HepG2 (cell line): ENCODE results near the gene KRTCAP2. TPM values are rescaled to one million over a fixed set of nuclear protein-coding genes. Genes with fewer than 3 reads are reported as not detected.

Experiments
- ATAC-seq: fragments of 200-7000 bp; cut with Tn5 transposase; 3 replicates; pipeline ENCODE4 v1.9.1; 2020; ENCODE audit warnings: mild to moderate bottlenecking, moderate library complexity
- Bru-seq: library from RNA; stranded (reverse); fragments of 400-500 nt; gene quantifications from one replicate; lab custom pipeline; 2021; lab: Mats Ljungman, UMichigan
- BruChase-seq, 2 experiments: library from RNA; stranded (reverse); fragments of 400-500 nt; gene quantifications; one replicate each; lab custom pipeline; 2021; lab: Mats Ljungman, UMichigan
- BruUV-seq: library from RNA; stranded (reverse); fragments of 400-500 nt; replicated peaks from 2 replicates; lab custom pipeline; 2021; lab: Mats Ljungman, UMichigan
- CTCF ChIA-PET: fragments of 300-600 bp; formaldehyde crosslinking; extraction: SDS; loops from one replicate; lab custom pipeline; 2021; ENCODE audit warnings: low total read pairs, inconsistent platforms, low intra/inter-chr PET ratio; lab: Yijun Ruan, JAX
- POLR2A ChIA-PET: fragments of 350-600 bp; sonication (Branson Sonifier 250); formaldehyde crosslinking; loops from one replicate; lab custom pipeline; 2020; ENCODE audit warnings: antibody characterized with exemption, inconsistent platforms; lab: Yijun Ruan, JAX
- DNase-seq: peaks from one replicate; pipeline ENCODE4 v3.0.0-alpha.2; 2015; ENCODE audit warnings: low spot score
- FAIRE-seq: peaks from 3 replicates; lab custom pipeline; 2011; peaks lifted over from hg19 to GRCh38; lab: Jason Lieb, UNC
- H2AFZ ChIP-seq: one replicate; pipeline ENCODE4 v1.6.1; 2011; ENCODE audit warnings: low read length, inconsistent platforms
- H3K27ac ChIP-seq: fragments of 300-600 bp; 3 replicates; pipeline ENCODE4 v1.8.0; 2011; ENCODE audit warnings: mixed run types, mild to moderate bottlenecking, mixed read lengths, low read length, inconsistent platforms; ENCODE audit not compliant: insufficient read depth; ENCODE audit errors: extremely low read length
- H3K27me3 ChIP-seq, 2 experiments: fragments of 200-600 bp in 1 of 2; 2 replicates in 1 of 2; 3 replicates in 1 of 2; pipeline versions ENCODE4 v1.6.0 to v1.8.0; 2011; ENCODE audit warnings: low read length in 2 of 2, mild to moderate bottlenecking in 2 of 2, moderate library complexity in 2 of 2, inconsistent platforms in 1 of 2; ENCODE audit not compliant: insufficient read depth in 2 of 2, control insufficient read depth in 1 of 2
- H3K36me3 ChIP-seq, 2 experiments: fragments of 200-600 bp in 1 of 2; replicated peaks in 1 of 2; 2 replicates in 1 of 2; 3 replicates in 1 of 2; pipeline versions ENCODE4 v1.5.1 to v1.8.0; 2011; ENCODE audit warnings: low read length in 2 of 2, inconsistent platforms in 1 of 2; ENCODE audit not compliant: insufficient read depth in 2 of 2, control insufficient read depth in 1 of 2
- H3K4me1 ChIP-seq: 2 replicates; pipeline ENCODE4 v1.5.1; 2012; ENCODE audit warnings: low read length, inconsistent platforms; ENCODE audit not compliant: insufficient read depth
- H3K4me2 ChIP-seq: 2 replicates; pipeline ENCODE4 v1.6.0; 2011; ENCODE audit warnings: low read depth, low read length, inconsistent platforms
- H3K4me3 ChIP-seq, 3 experiments: fragments of 200-600 bp in 1 of 3; sonication (generic), shearing (Covaris generic) in 1 of 3; replicated peaks in 1 of 3; 2 replicates each; pipeline ENCODE4 v1.5.1; 2011 to 2016; ENCODE audit warnings: low read length in 3 of 3, inconsistent platforms in 2 of 3, low read depth in 2 of 3, mild to moderate bottlenecking in 2 of 3, control low read depth in 1 of 3, mixed read lengths in 1 of 3; ENCODE audit not compliant: insufficient read depth in 1 of 3
- H3K79me2 ChIP-seq: one replicate; pipeline ENCODE4 v1.6.1; 2011; ENCODE audit warnings: low read length, inconsistent platforms; ENCODE audit not compliant: insufficient read depth
- H3K9ac ChIP-seq: 2 replicates; pipeline ENCODE4 v1.6.0; 2011; ENCODE audit warnings: mild to moderate bottlenecking, low read depth, low read length, inconsistent platforms; ENCODE audit not compliant: insufficient read depth
- H3K9me3 ChIP-seq: 2 replicates; pipeline ENCODE4 v1.5.1; 2012; ENCODE audit warnings: mild to moderate bottlenecking, low read length
- H4K20me1 ChIP-seq: 2 replicates; pipeline ENCODE4 v1.6.0; 2011; ENCODE audit warnings: inconsistent platforms, mild to moderate bottlenecking, low read length, moderate library complexity; ENCODE audit not compliant: insufficient read depth
- BORCS8-MEF2B ChIP-seq: sonication (generic); formaldehyde crosslinking; IDR thresholded peaks from 2 replicates; pipeline ENCODE4 v1.8.0; 2022; ENCODE audit warnings: mild to moderate bottlenecking, missing genetic modification reagents
- ZFP90 ChIP-seq: sonication (generic); formaldehyde crosslinking; IDR thresholded peaks from 2 replicates; pipeline ENCODE4 v1.8.0; 2022; ENCODE audit warnings: missing genetic modification reagents, mild to moderate bottlenecking, inconsistent platforms, borderline replicate concordance
- ZNF235 ChIP-seq: sonication (generic); formaldehyde crosslinking; IDR thresholded peaks from 2 replicates; pipeline ENCODE4 v1.8.1; 2023; ENCODE audit warnings: mild to moderate bottlenecking, missing genetic modification reagents, borderline replicate concordance
- ZNF274 ChIP-seq: sonication (generic); formaldehyde crosslinking; IDR thresholded peaks from 2 replicates; pipeline ENCODE4 v1.5.1; 2020; ENCODE audit warnings: mild to moderate bottlenecking, missing genetic modification reagents
- ZSCAN22 ChIP-seq: sonication (generic); formaldehyde crosslinking; IDR thresholded peaks from 2 replicates; pipeline ENCODE4 v1.4.0; 2020; ENCODE audit warnings: mild to moderate bottlenecking, missing genetic modification reagents
- WGBS: methylation state at CpG from one replicate; pipeline ENCODE4 v1.1.6; 2017; ENCODE audit warnings: low lambda C conversion rate; 5-methylcytosine and 5-hydroxymethylcytosine counted together
- in situ Hi-C: cut with HindIII; loops from 2 replicates; pipeline ENCODE4 v1.10.0; 2017; ENCODE audit warnings: low pct_unique_long_range_greater_than_20kb; ENCODE audit not compliant: extremely low pct_ligation_motif_present
- intact Hi-C: fragments of 100-400 bp; cut with micrococcal nuclease; formaldehyde crosslinking; loops from one replicate; pipeline ENCODE4 v1.10.0; 2022; ENCODE audit not compliant: unreplicated experiment
- long read RNA-seq, 2 experiments: library from RNA in 1 of 2; library from polyadenylated mRNA in 1 of 2; stranded (forward) in 1 of 2; unstranded in 1 of 2; transcript quantifications; one replicate each; pipeline ENCODE4 v2.0.0, GENCODE V29; 2019 to 2022
- polyA minus RNA-seq, 3 experiments: library from RNA; depleted of rRNA, polyadenylated mRNA; stranded (reverse); fragments of >200 nt; gene quantifications; 2 replicates each; pipeline ENCODE4 v1.2.3, GENCODE V29; 2011; ENCODE audit warnings: low replicate concordance in 1 of 3
- polyA plus RNA-seq, 8 experiments: library from polyadenylated mRNA; depleted of rRNA in 3 of 8; stranded (reverse) in 7 of 8; unstranded in 1 of 8; fragments of >200 nt; fragmentation: Illumina TruSeq in 4 of 8; extraction: Trizol in 4 of 8; gene quantifications; 2 replicates each; pipeline versions ENCODE4 v1.2.1 to v1.2.3, GENCODE V29; 2011 to 2016; ENCODE audit warnings: low read depth in 4 of 8, missing spikeins in 1 of 8, mixed read lengths in 1 of 8; ENCODE audit not compliant: insufficient read depth in 1 of 8
- total RNA-seq, 5 experiments: library from RNA; depleted of rRNA; stranded (reverse); fragments of >200 nt; fragmentation: Illumina TruSeq; extraction: Trizol; gene quantifications; 2 replicates each; pipeline ENCODE4 v1.2.3, GENCODE V29; 2016; ENCODE audit warnings: low read depth in 1 of 5
- TF ChIP-seq, protein P1 (sequence below): sonication (generic); formaldehyde crosslinking; IDR thresholded peaks from 2 replicates; pipeline ENCODE4 v1.9.0; 2021; ENCODE audit warnings: mild to moderate bottlenecking, missing genetic modification reagents
- TF ChIP-seq, protein P2 (sequence below): sonication (generic); formaldehyde crosslinking; IDR thresholded peaks from 2 replicates; pipeline ENCODE4 v1.9.0; 2021; ENCODE audit warnings: missing genetic modification reagents, mild to moderate bottlenecking, borderline replicate concordance

Gene KRTCAP2
- total RNA-seq (2016; rRNA removed; fragmentation: Illumina TruSeq; extraction: Trizol) (48.5 and 79.4 TPM in 2 replicates), polyA plus RNA-seq (2011; rRNA removed) (77.3 and 89.3 TPM in 2 replicates), polyA minus RNA-seq (2011; rRNA and poly(A)+ RNA removed; ENCODE audit: low replicate concordance) (182 and 884 TPM in 2 replicates), Bru-seq, nascent RNA (percentile 64 among the genes with signal in this experiment), BruChase-seq, experiment 1, labeled RNA remaining after a 6-hour chase (percentile 83 among the genes with signal in this experiment), BruChase-seq, experiment 2, labeled RNA remaining after a 2-hour chase (percentile 73 among the genes with signal in this experiment)
- total RNA-seq (2016; cell fraction: cytosol; rRNA removed; fragmentation: Illumina TruSeq; extraction: Trizol; ENCODE audit: low read depth): 40.0 and 49.4 TPM in 2 replicates
- total RNA-seq (2016; cell fraction: insoluble cytoplasmic fraction; rRNA removed; fragmentation: Illumina TruSeq; extraction: Trizol): 40.7 and 78.5 TPM in 2 replicates
- total RNA-seq (2016; cell fraction: membrane; rRNA removed; fragmentation: Illumina TruSeq; extraction: Trizol): 33.6 and 41.0 TPM in 2 replicates
- 50.0 and 52.6 TPM in 2 replicates for total RNA-seq (2016; cell fraction: nucleus; rRNA removed; fragmentation: Illumina TruSeq; extraction: Trizol)
- polyA plus RNA-seq (2011; cell fraction: cytosol; rRNA removed): 125 and 155 TPM in 2 replicates
- 119 and 133 TPM in 2 replicates for polyA plus RNA-seq (2011; cell fraction: nucleus; rRNA removed)
- 73.3 and 73.7 TPM in 2 replicates for polyA plus RNA-seq (2012)
- 64.6 and 72.6 TPM in 2 replicates for polyA plus RNA-seq (2016; cell fraction: cytosol; fragmentation: Illumina TruSeq; extraction: Trizol; ENCODE audit: low read depth)
- 47.5 and 61.4 TPM in 2 replicates for polyA plus RNA-seq (2016; cell fraction: insoluble cytoplasmic fraction; fragmentation: Illumina TruSeq; extraction: Trizol; ENCODE audit: low read depth)
- polyA plus RNA-seq (2016; cell fraction: membrane; fragmentation: Illumina TruSeq; extraction: Trizol; ENCODE audit: low read depth): 49.4 and 56.2 TPM in 2 replicates
- 120 and 121 TPM in 2 replicates for polyA plus RNA-seq (2016; cell fraction: nucleus; fragmentation: Illumina TruSeq; extraction: Trizol; ENCODE audit: insufficient read depth, low read depth)
- polyA minus RNA-seq (2011; cell fraction: cytosol; rRNA and poly(A)+ RNA removed): 27.3 and 38.2 TPM in 2 replicates
- polyA minus RNA-seq (2011; cell fraction: nucleus; rRNA and poly(A)+ RNA removed): 22.9 and 23.5 TPM in 2 replicates
- long read RNA-seq, experiment 1, transcript KRTCAP2-206 (4 exons, 785 nt): minor isoform, 24 of 102 reads
- long read RNA-seq, experiment 1, transcript KRTCAP2-201 (5 exons, 552 nt): major isoform, 63 of 102 reads
- long read RNA-seq, experiment 1, partial matches to known transcripts: 3 of 102 reads
- long read RNA-seq, experiment 1, other reads (novel, unspliced or antisense): 11 of 102 reads
- long read RNA-seq, experiment 2, transcript KRTCAP2-201 (5 exons, 552 nt): major isoform, 60 of 116 reads
- long read RNA-seq, experiment 2, transcript KRTCAP2-206 (4 exons, 785 nt): minor isoform, 44 of 116 reads
- long read RNA-seq, experiment 2, partial matches to known transcripts: 4 of 116 reads
- long read RNA-seq, experiment 2, other reads (novel, unspliced or antisense): 7 of 116 reads

DNA sequence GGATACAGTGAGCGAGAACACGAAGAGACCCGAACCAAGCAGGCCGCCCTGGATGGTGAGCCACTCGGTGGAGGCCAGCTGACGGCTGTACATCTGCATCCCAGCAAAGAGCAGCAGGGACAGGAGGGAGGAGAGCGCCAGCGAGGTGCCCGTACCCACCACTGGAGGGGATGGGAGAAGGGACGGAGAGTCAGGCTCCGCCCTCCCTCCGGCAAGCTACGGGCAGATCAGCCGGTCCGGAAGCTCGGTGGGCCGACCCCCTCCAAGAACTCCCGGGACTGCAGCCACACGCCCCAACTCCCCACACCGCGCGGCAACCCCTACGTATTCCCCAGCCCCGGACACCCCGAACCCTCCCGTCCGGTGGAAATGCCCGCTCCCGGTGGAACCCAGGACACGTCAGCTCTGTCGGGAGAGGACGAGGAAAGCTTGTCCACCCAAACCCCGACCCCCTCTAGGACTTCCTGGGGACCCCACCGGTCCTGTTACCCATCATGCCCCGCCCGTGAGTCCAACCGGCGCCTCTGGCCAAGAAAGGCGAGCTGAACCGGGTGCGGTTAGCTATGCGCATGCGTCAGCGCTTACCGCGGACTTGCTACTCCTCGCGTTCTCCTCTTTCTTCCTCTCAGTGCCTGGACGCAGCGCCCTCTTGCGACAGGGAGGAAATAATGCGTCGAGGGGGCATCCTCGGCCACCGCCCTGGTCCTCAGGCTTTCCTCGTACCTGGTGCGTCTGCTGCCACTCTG lies at the start of gene KRTCAP2:
TSS of gene KRTCAP2 (minus strand) at position 573 of the 746 bp plus-strand sequence. CDS start at position 493, 80 bp downstream.
- TSS peak; percentile 75 for BruUV-seq
- 1% methylated on average over 20 of the region's 57 CpGs for WGBS
- peak; percentile 93 for DNase-seq
- H3K9ac ChIP-seq: peak within 1 kb of the TSS; percentile 80
- ChIA-PET CTCF (interaction anchor here (1.2 kb wide), 2 partner anchors 34 to 87 kb away, joined by 3 read pairs; no protein-coding TSS in a partner anchor), POLR2A (interaction anchor here (0.9 to 2.2 kb wide), 14 partner anchors 21 to 218 kb away, joined by 3 to 30 read pairs (median 6); partner anchors contain the start of genes DPM3 and SLC50A1)
- in situ Hi-C loops (no loop called here), intact Hi-C loops (no loop called here)
- H3K79me2 ChIP-seq: peaks cover 10% of the 10 kb centered on the region
- FAIRE-seq: peak; percentile 88
- H4K20me1 ChIP-seq: no peaks in the 10 kb centered on the region
- H3K4me1 ChIP-seq: peaks cover 43% of the 10 kb centered on the region
- no peak within 1 kb of the TSS for H2AFZ ChIP-seq
- peak within 1 kb of the TSS; percentile 83 for H3K4me2 ChIP-seq
- H3K36me3 ChIP-seq: peaks cover 0 to 12% of the 10 kb centered on the region in 2 experiments; a peak in 2 of 5 replicates
- H3K9me3 ChIP-seq: no peaks in the 10 kb centered on the region
- peak within 1 kb of the TSS; percentile 73 for H3K27ac ChIP-seq
- H3K27me3 ChIP-seq: 0 out of 5 replicates have a peak, but pooled peaks cover 0 to 1% of the 10 kb centered on the region in 2 experiments
- ATAC-seq: peak; percentile 78
- H3K4me3 ChIP-seq: peak within 1 kb of the TSS; percentile 71 to 92 (median 79)
- no peak for TF ChIP-seq ZSCAN22 (CRISPR knock-in tag)
- peak; percentile 57; the same call in 1 of the 2 replicates for TF ChIP-seq ZNF235 (CRISPR knock-in tag)
- TF ChIP-seq ZNF274 (CRISPR knock-in tag): peak; percentile 79; the same call in 1 of the 2 replicates
- no peak; the same call in 1 of the 2 replicates for TF ChIP-seq BORCS8-MEF2B (CRISPR knock-in tag)
- TF ChIP-seq ZFP90: 0 out of 2 replicates have a peak, but pooled peaks have one; percentile 48
- TF ChIP-seq, protein P1, sequence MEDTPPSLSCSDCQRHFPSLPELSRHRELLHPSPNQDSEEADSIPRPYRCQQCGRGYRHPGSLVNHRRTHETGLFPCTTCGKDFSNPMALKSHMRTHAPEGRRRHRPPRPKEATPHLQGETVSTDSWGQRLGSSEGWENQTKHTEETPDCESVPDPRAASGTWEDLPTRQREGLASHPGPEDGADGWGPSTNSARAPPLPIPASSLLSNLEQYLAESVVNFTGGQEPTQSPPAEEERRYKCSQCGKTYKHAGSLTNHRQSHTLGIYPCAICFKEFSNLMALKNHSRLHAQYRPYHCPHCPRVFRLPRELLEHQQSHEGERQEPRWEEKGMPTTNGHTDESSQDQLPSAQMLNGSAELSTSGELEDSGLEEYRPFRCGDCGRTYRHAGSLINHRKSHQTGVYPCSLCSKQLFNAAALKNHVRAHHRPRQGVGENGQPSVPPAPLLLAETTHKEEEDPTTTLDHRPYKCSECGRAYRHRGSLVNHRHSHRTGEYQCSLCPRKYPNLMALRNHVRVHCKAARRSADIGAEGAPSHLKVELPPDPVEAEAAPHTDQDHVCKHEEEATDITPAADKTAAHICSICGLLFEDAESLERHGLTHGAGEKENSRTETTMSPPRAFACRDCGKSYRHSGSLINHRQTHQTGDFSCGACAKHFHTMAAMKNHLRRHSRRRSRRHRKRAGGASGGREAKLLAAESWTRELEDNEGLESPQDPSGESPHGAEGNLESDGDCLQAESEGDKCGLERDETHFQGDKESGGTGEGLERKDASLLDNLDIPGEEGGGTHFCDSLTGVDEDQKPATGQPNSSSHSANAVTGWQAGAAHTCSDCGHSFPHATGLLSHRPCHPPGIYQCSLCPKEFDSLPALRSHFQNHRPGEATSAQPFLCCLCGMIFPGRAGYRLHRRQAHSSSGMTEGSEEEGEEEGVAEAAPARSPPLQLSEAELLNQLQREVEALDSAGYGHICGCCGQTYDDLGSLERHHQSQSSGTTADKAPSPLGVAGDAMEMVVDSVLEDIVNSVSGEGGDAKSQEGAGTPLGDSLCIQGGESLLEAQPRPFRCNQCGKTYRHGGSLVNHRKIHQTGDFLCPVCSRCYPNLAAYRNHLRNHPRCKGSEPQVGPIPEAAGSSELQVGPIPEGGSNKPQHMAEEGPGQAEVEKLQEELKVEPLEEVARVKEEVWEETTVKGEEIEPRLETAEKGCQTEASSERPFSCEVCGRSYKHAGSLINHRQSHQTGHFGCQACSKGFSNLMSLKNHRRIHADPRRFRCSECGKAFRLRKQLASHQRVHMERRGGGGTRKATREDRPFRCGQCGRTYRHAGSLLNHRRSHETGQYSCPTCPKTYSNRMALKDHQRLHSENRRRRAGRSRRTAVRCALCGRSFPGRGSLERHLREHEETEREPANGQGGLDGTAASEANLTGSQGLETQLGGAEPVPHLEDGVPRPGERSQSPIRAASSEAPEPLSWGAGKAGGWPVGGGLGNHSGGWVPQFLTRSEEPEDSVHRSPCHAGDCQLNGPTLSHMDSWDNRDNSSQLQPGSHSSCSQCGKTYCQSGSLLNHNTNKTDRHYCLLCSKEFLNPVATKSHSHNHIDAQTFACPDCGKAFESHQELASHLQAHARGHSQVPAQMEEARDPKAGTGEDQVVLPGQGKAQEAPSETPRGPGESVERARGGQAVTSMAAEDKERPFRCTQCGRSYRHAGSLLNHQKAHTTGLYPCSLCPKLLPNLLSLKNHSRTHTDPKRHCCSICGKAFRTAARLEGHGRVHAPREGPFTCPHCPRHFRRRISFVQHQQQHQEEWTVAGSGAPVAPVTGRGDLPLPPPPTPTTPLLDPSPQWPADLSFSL (CRISPR knock-in tag): peak; percentile 27; the same call in 1 of the 2 replicates
- TF ChIP-seq, protein P2, sequence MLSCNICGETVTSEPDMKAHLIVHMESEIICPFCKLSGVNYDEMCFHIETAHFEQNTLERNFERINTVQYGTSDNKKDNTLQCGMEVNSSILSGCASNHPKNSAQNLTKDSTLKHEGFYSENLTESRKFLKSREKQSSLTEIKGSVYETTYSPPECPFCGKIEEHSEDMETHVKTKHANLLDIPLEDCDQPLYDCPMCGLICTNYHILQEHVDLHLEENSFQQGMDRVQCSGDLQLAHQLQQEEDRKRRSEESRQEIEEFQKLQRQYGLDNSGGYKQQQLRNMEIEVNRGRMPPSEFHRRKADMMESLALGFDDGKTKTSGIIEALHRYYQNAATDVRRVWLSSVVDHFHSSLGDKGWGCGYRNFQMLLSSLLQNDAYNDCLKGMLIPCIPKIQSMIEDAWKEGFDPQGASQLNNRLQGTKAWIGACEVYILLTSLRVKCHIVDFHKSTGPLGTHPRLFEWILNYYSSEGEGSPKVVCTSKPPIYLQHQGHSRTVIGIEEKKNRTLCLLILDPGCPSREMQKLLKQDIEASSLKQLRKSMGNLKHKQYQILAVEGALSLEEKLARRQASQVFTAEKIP (CRISPR knock-in tag): no peak
